Gastrocnemius medialis (tissue), 4 donors: Measurements from ENCODE around the gene AMDHD1. TPM values are rescaled to one million over a fixed set of nuclear protein-coding genes. Genes with fewer than 3 reads are reported as not detected.

Experiments
- ATAC-seq, 2 donors: fragments of 150-250 bp; one replicate each; pipeline ENCODE4 v1.9.1; 2016
- DNase-seq, 2 donors: peaks; one replicate each; pipeline ENCODE4 v3.0.0-alpha.2; 2019
- H3K27ac ChIP-seq, 4 donors: fragments of 200-600 bp; sonication (generic); 1 replicate in 1 of 4; 2 replicates in 3 of 4; pipeline ENCODE4 v1.5.1; 2016 to 2018; ENCODE audit warnings: mild to moderate bottlenecking in 2 of 4, moderate library complexity in 1 of 4
- H3K27me3 ChIP-seq, 3 donors: fragments of 200-600 bp; sonication (generic) in 2 of 3; 1 replicate in 1 of 3; 2 replicates in 2 of 3; pipeline versions ENCODE4 v1.5.1 to v1.6.0; 2016 to 2019; ENCODE audit warnings: mild to moderate bottlenecking in 1 of 3, moderate library complexity in 1 of 3
- H3K36me3 ChIP-seq, 2 donors: fragments of 200-600 bp; sonication (generic) in 1 of 2; one replicate each; pipeline ENCODE4 v1.5.1; 2017 to 2018
- H3K4me1 ChIP-seq, 2 donors: fragments of 200-600 bp; sonication (generic) in 1 of 2; one replicate each; pipeline ENCODE4 v1.5.1; 2016 to 2017; ENCODE audit warnings: mild to moderate bottlenecking in 2 of 2
- H3K4me3 ChIP-seq, 4 donors: fragments of 200-600 bp; sonication (generic) in 3 of 4; 1 replicate in 1 of 4; 2 replicates in 3 of 4; pipeline ENCODE4 v1.5.1; 2016 to 2019; ENCODE audit warnings: mild to moderate bottlenecking in 2 of 4
- H3K9me3 ChIP-seq, 3 donors: fragments of 200-600 bp; sonication (generic) in 2 of 3; 1 replicate in 1 of 3; 2 replicates in 2 of 3; pipeline ENCODE4 v1.5.1; 2016 to 2019
- POLR2A ChIP-seq, 2 donors: fragments of 450-650 bp; IDR thresholded peaks; one replicate each; pipeline ENCODE4 v1.6.1; 2017; ENCODE audit warnings: antibody characterized with exemption in 2 of 2, mild to moderate bottlenecking in 2 of 2, moderate library complexity in 2 of 2
- in situ Hi-C, 4 donors: fragments of 200-750 bp; cut with MboI; loops; one replicate each; pipeline versions ENCODE4 v1.15.0 to v1.8.0; 2017; ENCODE audit warnings: low sequenced_read_pairs in 4 of 4
- intact Hi-C: fragments of 100-400 bp; cut with DNase I; formaldehyde crosslinking; loops from one replicate; pipeline ENCODE4 v1.15.1; 2023; ENCODE audit warnings: low total_unique reads
- total RNA-seq, 4 donors: library from RNA; depleted of rRNA; stranded (reverse); fragments of >200 nt; gene quantifications; one replicate each; pipeline versions ENCODE4 v1.1.0 to v1.2.3, GENCODE V29; 2016
- TF ChIP-seq, protein P1 (sequence below), 5 experiments: fragments of 450-650 bp in 3 of 5; fragments of 200-600 bp in 2 of 5; sonication (generic) in 2 of 5; IDR thresholded peaks in 4 of 5; conservative IDR thresholded peaks in 1 of 5; 1 replicate in 4 of 5; 2 replicates in 1 of 5; pipeline ENCODE4 v1.5.1; 2016 to 2019; ENCODE audit warnings: antibody characterized with exemption in 5 of 5, mild to moderate bottlenecking in 3 of 5, moderate library complexity in 3 of 5

The AMDHD1 gene
- total RNA-seq, 4 donors from 2014 or later, result 1.1 to 3.5 TPM; not detected in 2

GRCh38 chr12:95970905-95971304 lies 27.8 kb downstream of the AMDHD1 start:
- in situ Hi-C loops, result no loop called here
- peaks cover 0 to 5% of the 10 kb centered on the region in 2 donors for H3K36me3 ChIP-seq
- DNase-seq (no peak), ATAC-seq (no peak)
- TF ChIP-seq, protein P1, sequence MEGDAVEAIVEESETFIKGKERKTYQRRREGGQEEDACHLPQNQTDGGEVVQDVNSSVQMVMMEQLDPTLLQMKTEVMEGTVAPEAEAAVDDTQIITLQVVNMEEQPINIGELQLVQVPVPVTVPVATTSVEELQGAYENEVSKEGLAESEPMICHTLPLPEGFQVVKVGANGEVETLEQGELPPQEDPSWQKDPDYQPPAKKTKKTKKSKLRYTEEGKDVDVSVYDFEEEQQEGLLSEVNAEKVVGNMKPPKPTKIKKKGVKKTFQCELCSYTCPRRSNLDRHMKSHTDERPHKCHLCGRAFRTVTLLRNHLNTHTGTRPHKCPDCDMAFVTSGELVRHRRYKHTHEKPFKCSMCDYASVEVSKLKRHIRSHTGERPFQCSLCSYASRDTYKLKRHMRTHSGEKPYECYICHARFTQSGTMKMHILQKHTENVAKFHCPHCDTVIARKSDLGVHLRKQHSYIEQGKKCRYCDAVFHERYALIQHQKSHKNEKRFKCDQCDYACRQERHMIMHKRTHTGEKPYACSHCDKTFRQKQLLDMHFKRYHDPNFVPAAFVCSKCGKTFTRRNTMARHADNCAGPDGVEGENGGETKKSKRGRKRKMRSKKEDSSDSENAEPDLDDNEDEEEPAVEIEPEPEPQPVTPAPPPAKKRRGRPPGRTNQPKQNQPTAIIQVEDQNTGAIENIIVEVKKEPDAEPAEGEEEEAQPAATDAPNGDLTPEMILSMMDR (IDR thresholded peaks at IDR 0.05 in 4 of 5, conservative IDR thresholded peaks at IDR 0.05 in 1 of 5), result no peak
- no peak for TF ChIP-seq POLR2A (IDR thresholded peaks at IDR 0.05)
- H3K4me3 ChIP-seq, result no peak overlapping the region
- no peaks in the 10 kb centered on the region for H3K27me3 ChIP-seq
- intact Hi-C loops, result no loop called here
- no peak overlapping the region for H3K27ac ChIP-seq
- H3K4me1 ChIP-seq, result no peaks in the 10 kb centered on the region
- H3K9me3 ChIP-seq, result no peaks in the 10 kb centered on the region

- no peak for ATAC-seq
- H3K27me3 ChIP-seq, result no peaks in the 10 kb centered on the region
- intact Hi-C loops, result no loop called here
- no peaks in the 10 kb centered on the region for H3K9me3 ChIP-seq
- no peak for DNase-seq
- no peak overlapping the region for H3K27ac ChIP-seq
- H3K36me3 ChIP-seq, result no peaks in the 10 kb centered on the region
- in situ Hi-C loops, result no loop called here
- TF ChIP-seq, protein P1 (IDR thresholded peaks at IDR 0.05 in 4 of 5, conservative IDR thresholded peaks at IDR 0.05 in 1 of 5), result no peak
- no peak for TF ChIP-seq POLR2A (IDR thresholded peaks at IDR 0.05)
- H3K4me1 ChIP-seq, result no peaks in the 10 kb centered on the region
- H3K4me3 ChIP-seq, result no peak overlapping the region
These were observed 29.8 kb downstream of the AMDHD1 start for GRCh38 chr12:95972832-95973456.

DNA sequence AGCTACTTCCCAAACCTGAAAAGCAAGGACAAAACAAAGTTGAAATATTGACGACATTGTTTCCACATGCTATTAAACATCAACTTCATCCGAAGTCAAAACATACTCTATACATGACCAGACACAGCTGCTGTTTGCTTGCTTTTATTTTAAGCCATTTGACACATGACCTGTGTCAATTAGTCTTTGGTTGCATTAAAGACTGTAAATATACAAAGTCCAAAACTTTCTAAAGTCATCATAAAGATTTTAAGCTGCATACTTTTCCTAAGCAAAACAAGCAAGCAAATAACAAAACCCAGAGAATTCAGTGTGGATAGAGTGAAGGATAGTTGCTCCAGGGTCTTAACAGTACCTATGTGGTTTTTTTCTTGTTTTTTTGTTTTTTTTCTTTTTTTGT lies 31.2 kb downstream of the AMDHD1 start:
- Histone ChIP-seq H3K36me3 (no peaks in the 10 kb centered on the region), H3K4me3 (no peak overlapping the region), H3K27ac (no peak overlapping the region), H3K27me3 (no peaks in the 10 kb centered on the region), H3K4me1 (no peaks in the 10 kb centered on the region), H3K9me3 (no peaks in the 10 kb centered on the region)
- no peak for ATAC-seq
- no peak for TF ChIP-seq POLR2A (IDR thresholded peaks at IDR 0.05)
- TF ChIP-seq, protein P1 (IDR thresholded peaks at IDR 0.05 in 4 of 5, conservative IDR thresholded peaks at IDR 0.05 in 1 of 5), result no peak
- DNase-seq, result no peak
- in situ Hi-C loops, result no loop called here
- intact Hi-C loops, result no loop called here

DNA sequence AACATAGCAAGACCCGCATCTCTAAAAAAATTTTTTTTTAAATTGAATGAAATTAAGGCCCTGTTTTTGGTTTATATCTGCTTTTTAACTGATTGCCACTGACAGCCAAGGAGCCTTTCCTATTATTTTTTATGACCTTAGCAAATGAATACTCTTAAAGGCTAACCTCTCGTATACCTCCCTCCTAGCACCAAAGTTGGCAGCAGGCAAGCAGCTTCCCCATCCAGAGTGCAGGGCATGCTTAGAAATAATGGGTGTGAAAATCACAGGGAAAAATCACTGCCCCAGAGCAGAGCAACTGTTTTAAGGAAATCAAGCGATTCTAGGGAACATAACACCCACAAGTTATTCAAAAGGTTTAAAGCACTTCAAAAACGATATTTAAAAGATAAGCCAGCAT lies 32.4 kb downstream of the AMDHD1 start:
- H3K9me3 ChIP-seq, result no peaks in the 10 kb centered on the region
- intact Hi-C loops (no loop called here), in situ Hi-C loops (no loop called here)
- no peak overlapping the region for H3K27ac ChIP-seq
- H3K36me3 ChIP-seq, result no peaks in the 10 kb centered on the region
- H3K4me3 ChIP-seq, result no peak overlapping the region
- no peaks in the 10 kb centered on the region for H3K27me3 ChIP-seq
- TF ChIP-seq POLR2A (IDR thresholded peaks at IDR 0.05), result no peak
- TF ChIP-seq, protein P1 (IDR thresholded peaks at IDR 0.05 in 4 of 5, conservative IDR thresholded peaks at IDR 0.05 in 1 of 5), result no peak
- ATAC-seq (no peak), DNase-seq (no peak)
- H3K4me1 ChIP-seq, result no peaks in the 10 kb centered on the region

GRCh38 chr12:95976416-95976832 lies 33.3 kb downstream of the AMDHD1 start:
- Histone ChIP-seq H3K9me3 (no peaks in the 10 kb centered on the region), H3K4me1 (no peaks in the 10 kb centered on the region), H3K27me3 (no peaks in the 10 kb centered on the region), H3K4me3 (no peak overlapping the region), H3K36me3 (no peaks in the 10 kb centered on the region), H3K27ac (no peak overlapping the region)
- intact Hi-C loops, result no loop called here
- TF ChIP-seq POLR2A (IDR thresholded peaks at IDR 0.05), result no peak
- TF ChIP-seq, protein P1 (IDR thresholded peaks at IDR 0.05 in 4 of 5, conservative IDR thresholded peaks at IDR 0.05 in 1 of 5), result no peak
- no peak for DNase-seq
- in situ Hi-C loops, result no loop called here
- no peak for ATAC-seq
